ENCODE data around the gene ABHD17A. TPM values are rescaled to one million over a fixed set of nuclear protein-coding genes. Genes with fewer than 3 reads are reported as not detected.

The ABHD17A gene
- total RNA-seq, 1 experiment from 2014 or later: 60.7 TPM

- peak overlapping the region; percentile 91 for H3K27ac Mint-ChIP-seq
- H3K4me3 Mint-ChIP-seq: peak overlapping the region; percentile 98
- DNase-seq (ENCODE audit: low spot score): no peak
- peaks cover 27% of the 10 kb centered on the region for H3K4me1 Mint-ChIP-seq
- POLR2A ChIA-PET: interaction anchor here (1.1 kb wide), 2 partner anchors 9 to 10 kb away, joined by 4 to 5 read pairs; no protein-coding TSS in a partner anchor
- H3K36me3 Mint-ChIP-seq: no peaks in the 10 kb centered on the region
- peaks cover 2% of the 10 kb centered on the region; the same call in 1 of the 2 replicates for H3K27me3 Mint-ChIP-seq (ENCODE audit: low read depth)
- TF ChIP-seq SMAD3 (CRISPR knock-in tag; IDR thresholded peaks at IDR 0.05; ENCODE audit: borderline replicate concordance) (no peak), SP1 (CRISPR knock-in tag; conservative IDR thresholded peaks at IDR 0.05) (no peak), EMX1 (CRISPR knock-in tag; IDR thresholded peaks at IDR 0.05) (no peak)
- TF ChIP-seq, protein P1, sequence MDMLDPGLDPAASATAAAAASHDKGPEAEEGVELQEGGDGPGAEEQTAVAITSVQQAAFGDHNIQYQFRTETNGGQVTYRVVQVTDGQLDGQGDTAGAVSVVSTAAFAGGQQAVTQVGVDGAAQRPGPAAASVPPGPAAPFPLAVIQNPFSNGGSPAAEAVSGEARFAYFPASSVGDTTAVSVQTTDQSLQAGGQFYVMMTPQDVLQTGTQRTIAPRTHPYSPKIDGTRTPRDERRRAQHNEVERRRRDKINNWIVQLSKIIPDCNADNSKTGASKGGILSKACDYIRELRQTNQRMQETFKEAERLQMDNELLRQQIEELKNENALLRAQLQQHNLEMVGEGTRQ (CRISPR knock-in tag; IDR thresholded peaks at IDR 0.05): no peak
- TF ChIP-seq, protein P2, sequence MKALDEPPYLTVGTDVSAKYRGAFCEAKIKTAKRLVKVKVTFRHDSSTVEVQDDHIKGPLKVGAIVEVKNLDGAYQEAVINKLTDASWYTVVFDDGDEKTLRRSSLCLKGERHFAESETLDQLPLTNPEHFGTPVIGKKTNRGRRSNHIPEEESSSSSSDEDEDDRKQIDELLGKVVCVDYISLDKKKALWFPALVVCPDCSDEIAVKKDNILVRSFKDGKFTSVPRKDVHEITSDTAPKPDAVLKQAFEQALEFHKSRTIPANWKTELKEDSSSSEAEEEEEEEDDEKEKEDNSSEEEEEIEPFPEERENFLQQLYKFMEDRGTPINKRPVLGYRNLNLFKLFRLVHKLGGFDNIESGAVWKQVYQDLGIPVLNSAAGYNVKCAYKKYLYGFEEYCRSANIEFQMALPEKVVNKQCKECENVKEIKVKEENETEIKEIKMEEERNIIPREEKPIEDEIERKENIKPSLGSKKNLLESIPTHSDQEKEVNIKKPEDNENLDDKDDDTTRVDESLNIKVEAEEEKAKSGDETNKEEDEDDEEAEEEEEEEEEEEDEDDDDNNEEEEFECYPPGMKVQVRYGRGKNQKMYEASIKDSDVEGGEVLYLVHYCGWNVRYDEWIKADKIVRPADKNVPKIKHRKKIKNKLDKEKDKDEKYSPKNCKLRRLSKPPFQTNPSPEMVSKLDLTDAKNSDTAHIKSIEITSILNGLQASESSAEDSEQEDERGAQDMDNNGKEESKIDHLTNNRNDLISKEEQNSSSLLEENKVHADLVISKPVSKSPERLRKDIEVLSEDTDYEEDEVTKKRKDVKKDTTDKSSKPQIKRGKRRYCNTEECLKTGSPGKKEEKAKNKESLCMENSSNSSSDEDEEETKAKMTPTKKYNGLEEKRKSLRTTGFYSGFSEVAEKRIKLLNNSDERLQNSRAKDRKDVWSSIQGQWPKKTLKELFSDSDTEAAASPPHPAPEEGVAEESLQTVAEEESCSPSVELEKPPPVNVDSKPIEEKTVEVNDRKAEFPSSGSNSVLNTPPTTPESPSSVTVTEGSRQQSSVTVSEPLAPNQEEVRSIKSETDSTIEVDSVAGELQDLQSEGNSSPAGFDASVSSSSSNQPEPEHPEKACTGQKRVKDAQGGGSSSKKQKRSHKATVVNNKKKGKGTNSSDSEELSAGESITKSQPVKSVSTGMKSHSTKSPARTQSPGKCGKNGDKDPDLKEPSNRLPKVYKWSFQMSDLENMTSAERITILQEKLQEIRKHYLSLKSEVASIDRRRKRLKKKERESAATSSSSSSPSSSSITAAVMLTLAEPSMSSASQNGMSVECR (CRISPR knock-in tag; IDR thresholded peaks at IDR 0.05; ENCODE audit: borderline replicate concordance): peak; percentile 17; the same call in 1 of the 2 replicates
- TF ChIP-seq, protein P3, sequence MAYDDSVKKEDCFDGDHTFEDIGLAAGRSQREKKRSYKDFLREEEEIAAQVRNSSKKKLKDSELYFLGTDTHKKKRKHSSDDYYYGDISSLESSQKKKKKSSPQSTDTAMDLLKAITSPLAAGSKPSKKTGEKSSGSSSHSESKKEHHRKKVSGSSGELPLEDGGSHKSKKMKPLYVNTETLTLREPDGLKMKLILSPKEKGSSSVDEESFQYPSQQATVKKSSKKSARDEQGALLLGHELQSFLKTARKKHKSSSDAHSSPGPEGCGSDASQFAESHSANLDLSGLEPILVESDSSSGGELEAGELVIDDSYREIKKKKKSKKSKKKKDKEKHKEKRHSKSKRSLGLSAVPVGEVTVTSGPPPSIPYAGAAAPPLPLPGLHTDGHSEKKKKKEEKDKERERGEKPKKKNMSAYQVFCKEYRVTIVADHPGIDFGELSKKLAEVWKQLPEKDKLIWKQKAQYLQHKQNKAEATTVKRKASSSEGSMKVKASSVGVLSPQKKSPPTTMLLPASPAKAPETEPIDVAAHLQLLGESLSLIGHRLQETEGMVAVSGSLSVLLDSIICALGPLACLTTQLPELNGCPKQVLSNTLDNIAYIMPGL (CRISPR knock-in tag; IDR thresholded peaks at IDR 0.05): 0 out of 2 replicates have a peak, but pooled peaks have one; percentile 12
- H3K9me3 Mint-ChIP-seq: no peaks in the 10 kb centered on the region
- CTCF ChIA-PET: interaction anchor here (0.7 to 2.8 kb wide), 8 partner anchors 8 to 157 kb away, joined by 3 to 14 read pairs (median 4); no protein-coding TSS in a partner anchor
- peak; percentile 12 for ATAC-seq
Observed at GRCh38 chr19:1884719-1885334, 469 bp downstream of the ABHD17A start.

DNA sequence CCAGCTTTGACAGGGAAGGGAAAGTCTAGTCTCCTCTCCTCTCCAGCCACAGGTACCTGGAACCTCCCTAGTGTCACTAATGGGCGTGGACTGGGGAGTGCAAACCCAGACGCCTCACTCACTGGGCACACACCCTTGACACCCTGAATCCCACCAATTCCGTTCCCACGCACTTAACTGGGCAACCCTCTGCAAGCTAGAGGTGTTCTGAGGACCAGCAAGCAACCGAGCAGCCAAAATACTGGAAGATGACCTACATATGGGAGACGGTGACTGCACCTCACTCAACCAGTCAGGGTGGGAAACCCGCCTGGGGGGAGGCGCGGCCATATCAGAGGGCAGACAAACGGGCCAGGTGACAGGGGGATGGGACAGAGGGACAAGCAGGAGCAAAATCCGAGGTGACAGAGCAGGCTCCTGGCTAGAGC is 991 bp downstream of the ABHD17A start:
- DNase-seq (ENCODE audit: low spot score) (no peak), ATAC-seq (no peak)
- Mint-ChIP-seq H3K27ac (peak overlapping the region; percentile 91), H3K4me3 (peak overlapping the region; percentile 98), H3K9me3 (no peaks in the 10 kb centered on the region), H3K4me1 (peaks cover 27% of the 10 kb centered on the region), H3K27me3 (ENCODE audit: low read depth) (peaks cover 2% of the 10 kb centered on the region; the same call in 1 of the 2 replicates), H3K36me3 (no peaks in the 10 kb centered on the region)
- ChIA-PET CTCF (interaction anchor here (1.2 kb wide), 1 partner anchor 29 kb away, joined by 6 read pairs; no protein-coding TSS in a partner anchor), POLR2A (interaction anchor here (0.7 to 1.1 kb wide), 3 partner anchors 8 to 14 kb away, joined by 3 to 5 read pairs (median 4); no protein-coding TSS in a partner anchor)
- TF ChIP-seq ZBTB43 (CRISPR knock-in tag; IDR thresholded peaks at IDR 0.05): no peak
- TF ChIP-seq, protein P3 (CRISPR knock-in tag; IDR thresholded peaks at IDR 0.05): no peak

DNA sequence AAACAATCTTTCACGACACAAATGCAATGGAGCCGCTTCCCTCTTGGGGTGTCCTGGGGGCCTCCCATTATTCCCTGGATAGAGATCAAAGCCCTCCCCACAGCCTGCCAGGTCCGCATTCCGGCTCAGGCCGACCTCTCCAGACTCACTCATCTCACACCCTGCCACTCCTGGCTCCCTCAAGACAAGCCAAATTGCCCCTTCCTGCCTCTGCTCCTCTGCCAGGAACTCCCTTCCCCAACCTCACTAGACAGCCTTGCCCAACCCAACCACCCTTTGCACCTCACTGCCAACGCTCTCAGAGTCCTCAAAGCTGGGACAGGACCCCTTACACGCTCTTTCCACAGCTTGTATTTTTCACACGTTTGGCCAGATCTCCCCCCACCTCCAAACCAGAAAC is 1.5 kb downstream of the ABHD17A start:
- Mint-ChIP-seq H3K27ac (peak overlapping the region; percentile 41), H3K27me3 (ENCODE audit: low read depth) (peaks cover 2% of the 10 kb centered on the region; the same call in 1 of the 2 replicates), H3K4me3 (peak overlapping the region; percentile 98), H3K9me3 (no peaks in the 10 kb centered on the region), H3K36me3 (no peaks in the 10 kb centered on the region), H3K4me1 (peaks cover 27% of the 10 kb centered on the region)
- ChIA-PET POLR2A (interaction anchor here (0.7 kb wide), 1 partner anchor 15 kb away, joined by 3 read pairs; no protein-coding TSS in a partner anchor), CTCF (no interaction called here)
- DNase-seq (ENCODE audit: low spot score) (no peak), ATAC-seq (no peak)
- no peak for TF ChIP-seq E2F5 (CRISPR knock-in tag; IDR thresholded peaks at IDR 0.05)
- TF ChIP-seq GABPB1 (CRISPR knock-in tag; IDR thresholded peaks at IDR 0.05): no peak
- TF ChIP-seq, protein P4, sequence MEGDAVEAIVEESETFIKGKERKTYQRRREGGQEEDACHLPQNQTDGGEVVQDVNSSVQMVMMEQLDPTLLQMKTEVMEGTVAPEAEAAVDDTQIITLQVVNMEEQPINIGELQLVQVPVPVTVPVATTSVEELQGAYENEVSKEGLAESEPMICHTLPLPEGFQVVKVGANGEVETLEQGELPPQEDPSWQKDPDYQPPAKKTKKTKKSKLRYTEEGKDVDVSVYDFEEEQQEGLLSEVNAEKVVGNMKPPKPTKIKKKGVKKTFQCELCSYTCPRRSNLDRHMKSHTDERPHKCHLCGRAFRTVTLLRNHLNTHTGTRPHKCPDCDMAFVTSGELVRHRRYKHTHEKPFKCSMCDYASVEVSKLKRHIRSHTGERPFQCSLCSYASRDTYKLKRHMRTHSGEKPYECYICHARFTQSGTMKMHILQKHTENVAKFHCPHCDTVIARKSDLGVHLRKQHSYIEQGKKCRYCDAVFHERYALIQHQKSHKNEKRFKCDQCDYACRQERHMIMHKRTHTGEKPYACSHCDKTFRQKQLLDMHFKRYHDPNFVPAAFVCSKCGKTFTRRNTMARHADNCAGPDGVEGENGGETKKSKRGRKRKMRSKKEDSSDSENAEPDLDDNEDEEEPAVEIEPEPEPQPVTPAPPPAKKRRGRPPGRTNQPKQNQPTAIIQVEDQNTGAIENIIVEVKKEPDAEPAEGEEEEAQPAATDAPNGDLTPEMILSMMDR (IDR thresholded peaks at IDR 0.05): no peak
- TF ChIP-seq EMX1 (CRISPR knock-in tag; IDR thresholded peaks at IDR 0.05): no peak
- no peak for TF ChIP-seq JAZF1 (CRISPR knock-in tag; IDR thresholded peaks at IDR 0.05)
- TF ChIP-seq ZNF671 (CRISPR knock-in tag; IDR thresholded peaks at IDR 0.05): no peak
